GM21515 (cell line): ENCODE results near the gene TBR1.
A peak's percentile ranks its signal among the peaks of the same experiment; 100 is the strongest.

ENCODE experiments used
- ATAC-seq: cut with Tn5 transposase; IDR thresholded peaks from one replicate; pipeline ENCODE4 v1.9.1; 2021; ENCODE audit not compliant: unreplicated experiment

The TBR1 gene

GRCh38 chr2:161414042-161415033 is 1.8 kb upstream of the TBR1 start:
- peak; percentile 43 for ATAC-seq

GRCh38 chr2:161415034-161415986 is 787 bp upstream of the TBR1 start:
- no peak for ATAC-seq

- no peak for ATAC-seq
These were observed 776 bp downstream of the TBR1 start for GRCh38 chr2:161416708-161417437.

- ATAC-seq: no peak
These were observed 1.6 kb downstream of the TBR1 start for GRCh38 chr2:161417438-161418274.

GRCh38 chr2:161418275-161418714 is 2.2 kb downstream of the TBR1 start:
- no peak for ATAC-seq

DNA sequence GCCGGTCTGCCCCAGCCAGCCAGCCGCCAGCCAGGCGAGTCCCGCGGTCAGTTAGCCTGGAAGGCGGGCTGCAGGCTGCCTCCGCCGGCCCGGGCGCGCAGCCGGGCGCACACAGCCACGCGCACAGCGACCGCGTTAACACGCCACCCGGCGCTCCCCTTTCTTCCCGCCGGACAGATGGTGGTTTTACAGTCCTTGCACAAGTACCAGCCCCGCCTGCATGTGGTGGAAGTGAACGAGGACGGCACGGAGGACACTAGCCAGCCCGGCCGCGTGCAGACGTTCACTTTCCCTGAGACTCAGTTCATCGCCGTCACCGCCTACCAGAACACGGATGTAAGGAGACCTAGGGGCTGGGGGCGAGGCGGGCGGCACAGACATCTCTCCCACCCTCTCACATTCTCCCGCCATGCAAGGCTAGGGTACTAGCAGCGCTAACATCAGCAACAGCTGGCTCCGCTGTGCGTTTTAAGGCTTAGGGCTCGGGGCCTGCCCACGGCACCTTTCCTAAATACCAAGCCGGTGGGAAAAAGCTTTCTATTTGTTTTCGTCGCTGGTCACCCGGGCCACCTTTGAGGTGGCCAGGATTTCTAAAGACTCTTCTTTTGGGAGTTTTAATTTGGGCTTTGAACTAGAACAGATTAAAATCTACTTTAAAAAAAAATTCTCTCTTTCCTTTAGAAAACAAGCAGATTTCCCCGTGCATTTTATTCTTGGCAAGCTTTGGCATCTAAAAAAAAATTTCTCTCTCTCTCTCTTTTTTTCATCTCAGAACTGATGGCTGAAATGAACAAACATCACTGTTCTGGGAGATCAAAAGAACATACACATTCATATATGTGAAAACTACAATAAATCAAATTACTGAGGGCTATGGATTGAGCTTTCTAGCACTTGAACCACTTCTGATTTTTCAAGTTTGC is 2.9 kb downstream of the TBR1 start:
- ATAC-seq: no peak

GRCh38 chr2:161419638-161420190 is 3.6 kb downstream of the TBR1 start:
- ATAC-seq: no peak

DNA sequence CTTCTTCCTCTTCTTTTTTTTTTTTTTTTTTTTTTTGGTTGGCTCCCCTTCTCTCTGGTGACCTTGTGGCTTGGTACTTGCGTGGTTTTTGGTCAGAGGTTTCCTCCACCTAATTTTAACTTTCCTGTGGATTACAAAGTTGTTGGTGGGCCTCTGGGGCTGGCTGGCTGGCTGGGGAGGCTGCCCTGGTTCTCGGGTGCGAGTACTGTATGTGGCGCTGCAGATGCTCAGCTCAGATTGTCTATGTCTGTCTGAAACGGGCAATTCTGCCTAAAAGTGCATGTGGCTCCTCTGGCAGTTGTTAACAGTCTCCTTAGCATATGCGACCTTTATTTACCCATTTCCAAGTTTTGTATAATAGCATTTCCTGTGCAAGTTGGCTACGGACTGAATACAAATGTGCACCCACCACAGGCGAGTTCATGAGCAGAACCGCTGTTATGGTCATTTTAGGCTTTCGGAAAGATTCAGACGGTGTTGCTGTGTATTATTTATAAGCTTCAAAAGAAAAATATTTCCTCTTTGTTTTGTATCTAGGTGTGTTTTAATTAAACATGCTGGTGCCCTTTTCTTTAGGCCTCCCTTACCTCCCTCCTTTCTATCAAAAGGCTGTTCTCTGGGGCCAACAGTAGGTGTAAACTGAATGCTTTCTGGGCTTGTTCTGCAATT is 4.4 kb downstream of the TBR1 start:
- ATAC-seq: no peak

GRCh38 chr2:161421686-161422085 is 5.6 kb downstream of the TBR1 start:
- ATAC-seq: no peak

- no peak for ATAC-seq
These were observed 6.8 kb downstream of the TBR1 start for GRCh38 chr2:161422816-161423403.

DNA sequence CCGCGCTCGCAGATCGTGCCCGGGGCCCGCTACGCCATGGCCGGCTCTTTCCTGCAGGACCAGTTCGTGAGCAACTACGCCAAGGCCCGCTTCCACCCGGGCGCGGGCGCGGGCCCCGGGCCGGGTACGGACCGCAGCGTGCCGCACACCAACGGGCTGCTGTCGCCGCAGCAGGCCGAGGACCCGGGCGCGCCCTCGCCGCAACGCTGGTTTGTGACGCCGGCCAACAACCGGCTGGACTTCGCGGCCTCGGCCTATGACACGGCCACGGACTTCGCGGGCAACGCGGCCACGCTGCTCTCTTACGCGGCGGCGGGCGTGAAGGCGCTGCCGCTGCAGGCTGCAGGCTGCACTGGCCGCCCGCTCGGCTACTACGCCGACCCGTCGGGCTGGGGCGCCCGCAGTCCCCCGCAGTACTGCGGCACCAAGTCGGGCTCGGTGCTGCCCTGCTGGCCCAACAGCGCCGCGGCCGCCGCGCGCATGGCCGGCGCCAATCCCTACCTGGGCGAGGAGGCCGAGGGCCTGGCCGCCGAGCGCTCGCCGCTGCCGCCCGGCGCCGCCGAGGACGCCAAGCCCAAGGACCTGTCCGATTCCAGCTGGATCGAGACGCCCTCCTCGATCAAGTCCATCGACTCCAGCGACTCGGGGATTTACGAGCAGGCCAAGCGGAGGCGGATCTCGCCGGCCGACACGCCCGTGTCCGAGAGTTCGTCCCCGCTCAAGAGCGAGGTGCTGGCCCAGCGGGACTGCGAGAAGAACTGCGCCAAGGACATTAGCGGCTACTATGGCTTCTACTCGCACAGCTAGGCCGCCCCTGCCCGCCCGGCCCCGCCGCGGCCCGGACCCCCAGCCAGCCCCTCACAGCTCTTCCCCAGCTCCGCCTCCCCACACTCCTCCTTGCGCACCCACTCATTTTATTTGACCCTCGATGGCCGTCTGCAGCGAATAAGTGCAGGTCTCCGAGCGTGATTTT is 7.6 kb downstream of the TBR1 start:
- ATAC-seq: no peak

DNA sequence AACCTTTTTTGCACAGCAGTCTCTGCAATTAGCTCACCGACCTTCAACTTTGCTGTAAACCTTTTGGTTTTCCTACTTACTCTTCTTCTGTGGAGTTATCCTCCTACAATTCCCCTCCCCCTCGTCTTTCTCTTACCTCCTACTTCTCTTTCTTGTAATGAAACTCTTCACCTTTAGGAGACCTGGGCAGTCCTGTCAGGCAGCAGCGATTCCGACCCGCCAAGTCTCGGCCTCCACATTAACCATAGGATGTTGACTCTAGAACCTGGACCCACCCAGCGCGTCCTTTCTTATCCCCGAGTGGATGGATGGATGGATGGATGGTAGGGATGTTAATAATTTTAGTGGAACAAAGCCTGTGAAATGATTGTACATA is 8.3 kb downstream of the TBR1 start:
- ATAC-seq: no peak

GRCh38 chr2:161424891-161425727 is 9.0 kb downstream of the TBR1 start:
- ATAC-seq: no peak

DNA sequence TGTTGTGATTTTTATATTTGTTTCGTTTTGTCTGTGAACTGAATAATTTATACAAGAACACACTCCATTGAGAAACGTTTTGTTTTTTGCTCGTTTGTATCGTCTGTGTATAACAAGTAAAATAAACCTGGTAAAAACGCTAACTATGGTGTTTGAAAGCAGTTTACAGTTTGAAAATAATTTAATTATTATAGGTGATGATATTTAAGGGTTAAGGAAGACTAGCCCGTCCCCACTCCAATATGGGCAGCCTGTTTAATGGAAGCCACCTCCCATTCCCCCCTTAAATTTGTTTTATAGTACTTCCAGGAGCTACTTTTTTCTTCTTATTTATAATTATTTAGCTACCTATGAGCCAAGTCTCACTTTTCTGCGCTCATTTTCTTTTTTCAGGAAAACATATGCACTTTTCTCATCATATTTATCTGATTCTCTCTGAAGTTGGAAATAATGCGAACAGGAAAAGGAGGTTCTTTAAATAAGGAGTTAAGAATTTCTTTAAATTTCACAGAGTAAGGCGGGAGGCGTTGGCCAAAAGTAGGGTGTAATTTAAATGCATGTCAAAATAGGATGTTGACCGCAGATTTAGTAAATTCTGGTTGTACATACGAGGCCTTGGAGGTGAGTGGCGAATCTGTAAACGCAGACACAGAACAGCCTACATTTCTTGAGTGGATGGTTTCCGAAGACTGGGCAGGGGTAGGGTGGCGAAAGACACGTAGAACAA is 9.8 kb downstream of the TBR1 start:
- ATAC-seq: no peak

GRCh38 chr2:161426455-161426921 is 10.4 kb downstream of the TBR1 start:
- ATAC-seq: no peak
